ENCODE measurements around the gene TEDC2.

DNA sequence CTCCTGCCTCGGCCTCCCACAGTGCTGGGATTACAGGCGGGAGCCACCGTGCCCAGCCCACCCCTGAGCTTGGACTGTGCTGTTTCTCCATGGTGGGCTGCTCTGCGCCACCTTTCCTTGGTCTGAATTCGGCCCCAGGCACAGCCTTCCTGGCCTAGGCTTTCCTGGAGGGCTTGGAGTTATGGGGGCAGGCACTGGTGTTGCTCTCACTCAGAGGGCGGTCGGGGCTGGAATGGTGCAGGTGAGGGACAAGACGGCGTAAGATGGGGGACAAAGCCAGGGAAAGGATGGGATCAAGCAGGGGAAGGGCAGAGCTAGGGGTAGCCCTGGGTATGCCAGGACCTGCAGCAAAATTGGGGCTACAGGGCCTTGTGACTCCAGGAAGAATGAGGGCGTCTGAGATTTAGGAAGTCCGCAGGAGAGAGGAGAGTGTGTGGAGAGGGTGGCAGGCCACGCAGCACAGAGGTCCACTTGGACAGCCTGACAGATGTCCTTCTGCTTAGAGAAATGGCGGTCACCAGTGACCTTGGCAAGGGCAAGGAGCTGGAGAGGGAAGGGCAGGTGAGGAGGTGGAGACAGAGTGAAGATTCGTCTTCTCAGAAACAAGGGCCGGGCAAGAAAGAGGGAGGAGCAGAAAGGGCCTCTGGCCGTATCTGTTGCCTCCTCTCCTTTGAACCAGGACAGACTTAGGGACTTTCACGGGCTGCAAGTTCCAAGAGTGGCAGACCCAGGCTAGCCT is 52.3 kb downstream of the TEDC2 start:
- TF ChIP-seq, protein P1, sequence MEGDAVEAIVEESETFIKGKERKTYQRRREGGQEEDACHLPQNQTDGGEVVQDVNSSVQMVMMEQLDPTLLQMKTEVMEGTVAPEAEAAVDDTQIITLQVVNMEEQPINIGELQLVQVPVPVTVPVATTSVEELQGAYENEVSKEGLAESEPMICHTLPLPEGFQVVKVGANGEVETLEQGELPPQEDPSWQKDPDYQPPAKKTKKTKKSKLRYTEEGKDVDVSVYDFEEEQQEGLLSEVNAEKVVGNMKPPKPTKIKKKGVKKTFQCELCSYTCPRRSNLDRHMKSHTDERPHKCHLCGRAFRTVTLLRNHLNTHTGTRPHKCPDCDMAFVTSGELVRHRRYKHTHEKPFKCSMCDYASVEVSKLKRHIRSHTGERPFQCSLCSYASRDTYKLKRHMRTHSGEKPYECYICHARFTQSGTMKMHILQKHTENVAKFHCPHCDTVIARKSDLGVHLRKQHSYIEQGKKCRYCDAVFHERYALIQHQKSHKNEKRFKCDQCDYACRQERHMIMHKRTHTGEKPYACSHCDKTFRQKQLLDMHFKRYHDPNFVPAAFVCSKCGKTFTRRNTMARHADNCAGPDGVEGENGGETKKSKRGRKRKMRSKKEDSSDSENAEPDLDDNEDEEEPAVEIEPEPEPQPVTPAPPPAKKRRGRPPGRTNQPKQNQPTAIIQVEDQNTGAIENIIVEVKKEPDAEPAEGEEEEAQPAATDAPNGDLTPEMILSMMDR (IDR thresholded peaks at IDR 0.05): no peak
- no peak for TF ChIP-seq ZFX (IDR thresholded peaks at IDR 0.05; ENCODE audit: borderline replicate concordance)

Data from 22Rv1 (cell line).